CD4-positive, alpha-beta T cell (primary cell): ENCODE results near the gene TNP2. TPM values are rescaled to one million over a fixed set of nuclear protein-coding genes. Genes with fewer than 3 reads are reported as not detected.
A peak's percentile ranks its signal among the peaks of the same experiment; 100 is the strongest.

Experiments used
- ATAC-seq: fragments of 200-7000 bp; cut with Tn5 transposase; one replicate; pipeline ENCODE4 v1.10.0; 2022; ENCODE audit warnings: mild to moderate bottlenecking; ENCODE audit not compliant: poor library complexity
- CTCF ChIA-PET: fragments of 350-600 bp; sonication (Branson Sonifier 250); formaldehyde crosslinking; loops from one replicate; lab custom pipeline; 2021; ENCODE audit warnings: antibody characterized with exemption, inconsistent platforms; lab: Charles Lee
- POLR2A ChIA-PET: fragments of 350-600 bp; sonication (Branson Sonifier 250); formaldehyde crosslinking; loops from one replicate; lab custom pipeline; 2021; ENCODE audit warnings: antibody characterized with exemption, inconsistent platforms; lab: Charles Lee
- DNase-seq, 14 experiments: peaks; one replicate each; pipeline ENCODE4 v3.0.0-alpha.2; 2013 to 2020; ENCODE audit warnings: mixed read lengths in 2 of 14
- H3K27ac ChIP-seq, 2 donors: one replicate each; pipeline versions ENCODE4 v1.5.1 to v1.7.0; 2013; ENCODE audit warnings: low read length in 2 of 2, low read depth in 1 of 2, mild to moderate bottlenecking in 1 of 2
- H3K27me3 ChIP-seq, 2 experiments: 1 replicate in 1 of 2; 2 replicates in 1 of 2; pipeline versions ENCODE4 v1.6.1 to v1.7.0; 2013; ENCODE audit warnings: low read length in 2 of 2, control low read depth in 1 of 2, mild to moderate bottlenecking in 1 of 2, moderate library complexity in 1 of 2; ENCODE audit not compliant: insufficient read depth in 2 of 2, control insufficient read depth in 1 of 2
- H3K36me3 ChIP-seq: one replicate; pipeline ENCODE4 v1.6.1; 2013; ENCODE audit warnings: low read length, control low read depth; ENCODE audit not compliant: insufficient read depth
- H3K4me1 ChIP-seq: one replicate; pipeline ENCODE4 v1.6.1; 2013; ENCODE audit warnings: low read length, control low read depth; ENCODE audit not compliant: insufficient read depth
- H3K4me3 ChIP-seq: one replicate; pipeline ENCODE4 v1.5.1; 2013; ENCODE audit warnings: mild to moderate bottlenecking, low read length, moderate library complexity
- H3K9me3 ChIP-seq, 2 experiments: 1 replicate in 1 of 2; 2 replicates in 1 of 2; pipeline versions ENCODE4 v1.6.1 to v1.7.0; 2013; ENCODE audit warnings: low read length in 2 of 2, mild to moderate bottlenecking in 2 of 2, control low read depth in 1 of 2, moderate library complexity in 1 of 2; ENCODE audit not compliant: control insufficient read depth in 1 of 2, insufficient read depth in 1 of 2
- H3K27ac Mint-ChIP-seq: one replicate; pipeline ENCODE4 v1.8.0; 2020; ENCODE audit warnings: mixed read lengths
- H3K27me3 Mint-ChIP-seq: one replicate; pipeline ENCODE4 v1.8.0; 2021; ENCODE audit warnings: mixed read lengths
- H3K36me3 Mint-ChIP-seq: one replicate; pipeline ENCODE4 v1.8.0; 2021; ENCODE audit warnings: low read depth, mixed read lengths
- H3K4me1 Mint-ChIP-seq: one replicate; pipeline ENCODE4 v1.8.0; 2021; ENCODE audit warnings: low read depth, mixed read lengths
- H3K4me3 Mint-ChIP-seq: one replicate; pipeline ENCODE4 v1.8.0; 2020; ENCODE audit warnings: mild to moderate bottlenecking, mixed read lengths
- H3K9me3 Mint-ChIP-seq: one replicate; pipeline ENCODE4 v1.8.0; 2020; ENCODE audit warnings: mixed read lengths
- intact Hi-C, 2 experiments: fragments of 100-400 bp; cut with DNase I in 1 of 2; cut with micrococcal nuclease in 1 of 2; formaldehyde crosslinking; loops; one replicate each; pipeline versions ENCODE4 v1.15.1 to v1.9.0; 2023 to 2025; cut with DNase I, micrococcal nuclease
- total RNA-seq, 174 experiments: library from RNA in 2 of 174; stranded (reverse) in 2 of 174; gene quantifications; one replicate each; pipeline ENCODE4 v1.2.3 and lab custom pipeline; 2021 to 2026
- TF ChIP-seq, protein P1 (sequence below): fragments of 200-600 bp; IDR thresholded peaks from one replicate; pipeline ENCODE4 v1.8.0; 2022; ENCODE audit warnings: antibody characterized with exemption, mild to moderate bottlenecking

The TNP2 gene
- total RNA-seq, 2 experiments from 2014 or later = not detected

DNA sequence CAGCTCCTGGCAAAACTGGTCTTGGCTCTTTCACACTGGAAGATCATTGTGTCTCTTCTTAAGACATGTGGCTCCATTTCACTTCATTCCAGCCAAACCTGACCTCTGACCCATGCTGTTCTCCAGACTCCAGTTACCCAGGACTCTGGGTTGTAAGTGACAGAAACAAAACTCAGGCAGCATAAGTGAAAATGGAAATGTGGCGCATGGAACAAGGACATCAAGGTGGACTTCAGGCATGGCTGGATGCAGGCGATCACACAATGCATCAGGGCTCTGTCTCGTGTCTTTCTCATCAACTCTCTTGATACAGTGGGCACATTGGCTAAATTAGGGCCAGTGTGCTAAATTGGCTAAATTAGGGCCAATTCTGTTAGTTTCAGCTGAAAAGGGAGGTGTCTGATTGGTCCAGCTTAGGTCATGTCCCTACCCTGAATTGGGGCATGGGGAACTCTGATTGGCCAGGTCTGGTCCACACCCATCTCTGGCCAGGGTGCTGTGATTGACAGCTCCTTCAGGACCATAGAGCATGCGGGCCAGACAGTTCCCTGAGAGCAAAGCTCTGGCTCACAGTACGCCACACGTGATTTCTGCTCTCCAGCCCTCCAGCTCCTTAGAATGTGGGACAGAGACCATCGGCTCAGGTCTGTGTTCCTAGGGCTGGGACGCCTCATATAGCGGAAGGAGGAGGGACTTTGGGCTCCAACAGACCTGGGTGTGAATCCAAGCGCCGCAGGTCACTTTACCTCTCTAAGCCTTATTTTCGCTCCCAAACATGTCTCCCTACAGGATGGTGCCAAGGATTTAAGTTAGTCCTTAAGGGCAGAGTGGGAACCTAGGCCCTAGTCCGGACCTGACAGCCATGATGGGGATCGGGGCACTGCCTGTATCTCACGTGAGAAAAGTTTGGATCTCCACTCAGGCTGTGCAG is 30.6 kb downstream of the TNP2 start:
- no peak overlapping the region for H3K4me3 ChIP-seq
- CTCF ChIA-PET = interaction anchor here (1.3 kb wide), 1 partner anchor 16 kb away, joined by 4 read pairs; no protein-coding TSS in a partner anchor

DNA sequence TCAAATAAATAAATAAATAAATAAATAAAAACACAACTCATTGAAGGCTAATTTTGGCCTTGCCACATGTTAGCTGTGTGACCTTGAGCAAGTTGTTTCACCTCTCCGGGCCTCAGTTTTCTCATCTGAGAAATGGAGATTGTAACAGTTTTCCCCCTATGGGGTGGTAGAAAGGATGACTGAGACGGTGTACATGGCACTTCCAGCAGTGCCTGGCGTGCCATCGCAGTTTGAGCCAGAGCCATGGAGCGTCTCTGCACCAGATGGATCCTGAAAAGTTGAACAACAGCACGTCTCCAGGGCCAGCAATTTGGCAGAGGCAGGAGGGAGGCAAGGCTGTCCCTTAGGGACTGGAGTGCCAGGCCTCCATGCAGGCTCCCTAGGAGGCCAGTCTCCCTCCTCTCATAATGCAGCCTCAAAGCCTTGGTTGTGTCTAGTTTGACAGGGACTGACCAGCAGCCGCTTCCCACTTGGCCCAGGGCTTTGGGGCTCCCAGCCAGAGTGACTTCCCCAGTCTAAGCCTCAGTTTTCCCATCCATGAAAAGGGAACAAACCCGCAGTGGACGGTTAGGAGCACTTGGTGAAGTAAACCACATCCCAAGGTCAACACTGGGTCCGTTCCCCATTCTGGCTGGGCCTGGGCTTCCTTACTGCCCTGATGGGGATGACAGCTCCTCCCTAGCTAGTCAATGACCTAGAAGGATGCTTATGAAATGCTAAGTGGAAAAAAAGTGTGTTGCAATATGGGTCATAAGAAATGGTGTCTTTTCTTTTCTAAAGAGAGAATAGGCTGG is 32.5 kb downstream of the TNP2 start:
- Histone ChIP-seq H3K9me3 (no peaks in the 10 kb centered on the region), H3K4me1 (peaks cover 58% of the 10 kb centered on the region), H3K36me3 (no peaks in the 10 kb centered on the region), H3K27ac (no peak overlapping the region), H3K4me3 (no peak overlapping the region), H3K27me3 (no peaks in the 10 kb centered on the region)
- POLR2A ChIA-PET = interaction anchor here (0.6 kb wide), 1 partner anchor 27 kb away, joined by 3 read pairs; no protein-coding TSS in a partner anchor
- no peak overlapping the region for H3K4me3 Mint-ChIP-seq
- no peaks in the 10 kb centered on the region for H3K27me3 Mint-ChIP-seq
- ATAC-seq = no peak
- CTCF ChIA-PET = interaction anchor here (1.3 kb wide), 2 partner anchors 15 to 61 kb away, joined by 3 to 4 read pairs; no protein-coding TSS in a partner anchor
- TF ChIP-seq, protein P1, sequence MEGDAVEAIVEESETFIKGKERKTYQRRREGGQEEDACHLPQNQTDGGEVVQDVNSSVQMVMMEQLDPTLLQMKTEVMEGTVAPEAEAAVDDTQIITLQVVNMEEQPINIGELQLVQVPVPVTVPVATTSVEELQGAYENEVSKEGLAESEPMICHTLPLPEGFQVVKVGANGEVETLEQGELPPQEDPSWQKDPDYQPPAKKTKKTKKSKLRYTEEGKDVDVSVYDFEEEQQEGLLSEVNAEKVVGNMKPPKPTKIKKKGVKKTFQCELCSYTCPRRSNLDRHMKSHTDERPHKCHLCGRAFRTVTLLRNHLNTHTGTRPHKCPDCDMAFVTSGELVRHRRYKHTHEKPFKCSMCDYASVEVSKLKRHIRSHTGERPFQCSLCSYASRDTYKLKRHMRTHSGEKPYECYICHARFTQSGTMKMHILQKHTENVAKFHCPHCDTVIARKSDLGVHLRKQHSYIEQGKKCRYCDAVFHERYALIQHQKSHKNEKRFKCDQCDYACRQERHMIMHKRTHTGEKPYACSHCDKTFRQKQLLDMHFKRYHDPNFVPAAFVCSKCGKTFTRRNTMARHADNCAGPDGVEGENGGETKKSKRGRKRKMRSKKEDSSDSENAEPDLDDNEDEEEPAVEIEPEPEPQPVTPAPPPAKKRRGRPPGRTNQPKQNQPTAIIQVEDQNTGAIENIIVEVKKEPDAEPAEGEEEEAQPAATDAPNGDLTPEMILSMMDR = no peak
- DNase-seq = peak in 1 of 14 experiments; percentile 38
- H3K36me3 Mint-ChIP-seq = no peaks in the 10 kb centered on the region
- peaks cover 46% of the 10 kb centered on the region for H3K4me1 Mint-ChIP-seq
- intact Hi-C loops = no loop called here
- H3K27ac Mint-ChIP-seq = peak overlapping the region; percentile 24
- no peaks in the 10 kb centered on the region for H3K9me3 Mint-ChIP-seq

More for the DNA sequence above, 30.6 kb downstream of the TNP2 start:
- Mint-ChIP-seq H3K27ac (peak overlapping the region; percentile 44), H3K27me3 (no peaks in the 10 kb centered on the region), H3K4me3 (no peak overlapping the region), H3K36me3 (no peaks in the 10 kb centered on the region), H3K9me3 (no peaks in the 10 kb centered on the region), H3K4me1 (peaks cover 28% of the 10 kb centered on the region)
- TF ChIP-seq, protein P1 = no peak
- no peaks in the 10 kb centered on the region for H3K36me3 ChIP-seq
- H3K27me3 ChIP-seq = no peaks in the 10 kb centered on the region
- intact Hi-C loops = no loop called here
- POLR2A ChIA-PET = no interaction called here
- H3K9me3 ChIP-seq = no peaks in the 10 kb centered on the region
- peaks cover 41% of the 10 kb centered on the region for H3K4me1 ChIP-seq
- ATAC-seq (no peak), DNase-seq (no peak)
- no peak overlapping the region for H3K27ac ChIP-seq

DNA sequence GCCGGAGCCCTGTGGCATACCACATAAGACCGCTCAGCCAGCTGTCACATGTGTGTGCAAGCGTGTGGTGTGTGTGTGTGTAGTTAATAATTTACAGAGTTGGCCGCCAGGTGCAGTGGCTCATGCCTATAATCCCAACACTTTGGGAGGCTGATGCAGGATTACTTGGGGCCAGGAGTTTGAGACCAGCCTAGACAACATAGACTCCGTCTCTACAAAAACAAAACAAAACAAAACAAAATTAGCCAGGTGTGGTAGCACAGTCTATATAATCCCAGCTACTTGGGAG is 33.5 kb downstream of the TNP2 start:
- H3K27me3 ChIP-seq = no peaks in the 10 kb centered on the region
- intact Hi-C loops = no loop called here
- ChIA-PET POLR2A (interaction anchor here (3.4 kb wide), 1 partner anchor 11 kb away, joined by 23 read pairs; no protein-coding TSS in a partner anchor), CTCF (interaction anchor here (0.6 to 1.3 kb wide), 3 partner anchors 16 to 62 kb away, joined by 3 to 4 read pairs (median 3); no protein-coding TSS in a partner anchor)
- no peaks in the 10 kb centered on the region for H3K27me3 Mint-ChIP-seq
- ATAC-seq (no peak), DNase-seq (no peak)
- no peaks in the 10 kb centered on the region for H3K36me3 Mint-ChIP-seq
- TF ChIP-seq, protein P1 = no peak
- peaks cover 52% of the 10 kb centered on the region for H3K4me1 Mint-ChIP-seq
- H3K9me3 Mint-ChIP-seq = no peaks in the 10 kb centered on the region
- no peak overlapping the region for H3K4me3 ChIP-seq
- H3K36me3 ChIP-seq = no peaks in the 10 kb centered on the region
- no peaks in the 10 kb centered on the region for H3K9me3 ChIP-seq
- H3K4me3 Mint-ChIP-seq = no peak overlapping the region
- H3K27ac ChIP-seq = no peak overlapping the region
- no peak overlapping the region for H3K27ac Mint-ChIP-seq
- peaks cover 58% of the 10 kb centered on the region for H3K4me1 ChIP-seq
